Fibroblast of lung (primary cell): ENCODE data around the gene CHST12.

Source experiments
- EZH2 ChIP-seq: IDR thresholded peaks from 2 replicates; pipeline ENCODE4 v1.5.1; 2012; ENCODE audit warnings: low read length, control low read depth, mild to moderate bottlenecking; ENCODE audit errors: missing control alignments
- TF ChIP-seq, protein P1 (sequence below), 2 donors: IDR thresholded peaks in 1 of 2; conservative IDR thresholded peaks in 1 of 2; 1 replicate in 1 of 2; 2 replicates in 1 of 2; pipeline ENCODE4 v1.5.1; 2011 to 2012; ENCODE audit warnings: low read length in 2 of 2, control low read depth in 1 of 2, inconsistent platforms in 1 of 2, low read depth in 1 of 2, mild to moderate bottlenecking in 1 of 2

DNA sequence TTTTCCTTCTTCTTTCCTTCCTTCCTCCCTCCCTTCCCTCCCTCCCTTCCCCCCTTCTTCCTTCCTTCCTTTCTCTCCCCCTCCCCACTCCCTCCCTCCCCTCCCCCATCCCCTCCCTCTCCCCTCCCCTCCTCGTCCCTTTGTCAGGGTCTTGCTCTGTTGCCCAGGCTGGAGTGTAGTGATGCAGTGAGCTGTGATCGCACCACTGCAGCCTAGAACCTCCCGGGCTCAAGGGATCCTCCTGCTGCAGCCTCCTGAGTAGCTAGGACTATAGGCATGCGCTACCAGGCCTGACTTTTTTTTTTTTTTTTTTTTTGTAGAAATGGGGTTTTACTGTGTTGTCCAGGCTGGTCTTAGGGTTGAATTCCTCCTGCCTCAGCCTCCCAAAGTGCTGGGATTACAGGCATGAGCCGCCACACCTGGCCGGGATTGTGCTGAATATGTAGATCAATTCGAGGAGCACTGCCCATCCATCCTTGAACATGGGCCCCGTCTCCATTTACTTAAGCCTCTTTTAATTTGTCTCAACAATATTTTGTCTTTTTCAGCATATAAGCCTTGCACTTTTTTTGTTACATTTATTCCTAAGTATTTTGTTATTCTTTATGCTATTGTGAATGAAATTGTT lies 49.3 kb downstream of the CHST12 start:
- TF ChIP-seq, protein P1, sequence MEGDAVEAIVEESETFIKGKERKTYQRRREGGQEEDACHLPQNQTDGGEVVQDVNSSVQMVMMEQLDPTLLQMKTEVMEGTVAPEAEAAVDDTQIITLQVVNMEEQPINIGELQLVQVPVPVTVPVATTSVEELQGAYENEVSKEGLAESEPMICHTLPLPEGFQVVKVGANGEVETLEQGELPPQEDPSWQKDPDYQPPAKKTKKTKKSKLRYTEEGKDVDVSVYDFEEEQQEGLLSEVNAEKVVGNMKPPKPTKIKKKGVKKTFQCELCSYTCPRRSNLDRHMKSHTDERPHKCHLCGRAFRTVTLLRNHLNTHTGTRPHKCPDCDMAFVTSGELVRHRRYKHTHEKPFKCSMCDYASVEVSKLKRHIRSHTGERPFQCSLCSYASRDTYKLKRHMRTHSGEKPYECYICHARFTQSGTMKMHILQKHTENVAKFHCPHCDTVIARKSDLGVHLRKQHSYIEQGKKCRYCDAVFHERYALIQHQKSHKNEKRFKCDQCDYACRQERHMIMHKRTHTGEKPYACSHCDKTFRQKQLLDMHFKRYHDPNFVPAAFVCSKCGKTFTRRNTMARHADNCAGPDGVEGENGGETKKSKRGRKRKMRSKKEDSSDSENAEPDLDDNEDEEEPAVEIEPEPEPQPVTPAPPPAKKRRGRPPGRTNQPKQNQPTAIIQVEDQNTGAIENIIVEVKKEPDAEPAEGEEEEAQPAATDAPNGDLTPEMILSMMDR (conservative IDR thresholded peaks at IDR 0.05 in 1 of 2, IDR thresholded peaks at IDR 0.05 in 1 of 2; ENCODE audit: low read depth in 1 of 2, low read length in 2 of 2) = no peak
- no peak for TF ChIP-seq EZH2
